HepG2 (cell line): ENCODE results near the gene RBPJ. TPM values are rescaled to one million over a fixed set of nuclear protein-coding genes. Genes with fewer than 3 reads are reported as not detected.

Experiments used
- DMAP1 ChIP-seq: IDR thresholded peaks from 2 replicates; pipeline ENCODE4 v1.6.1; 2016
- EHMT2 ChIP-seq: fragments of 200-600 bp; sonication (generic); IDR thresholded peaks from 2 replicates; pipeline ENCODE4 v1.7.0; 2017; ENCODE audit warnings: antibody characterized with exemption, low read depth, low read length, borderline replicate concordance
- HCFC1 ChIP-seq: fragments of 150-350 bp; IDR thresholded peaks from 2 replicates; pipeline ENCODE4 v1.6.1; 2014; ENCODE audit warnings: low read depth, low read length
- MXI1 ChIP-seq: IDR thresholded peaks from 3 replicates; pipeline ENCODE4 v1.6.1; 2012; ENCODE audit warnings: low read depth, low read length, inconsistent platforms, borderline replicate concordance
- NFKB2 ChIP-seq: sonication (generic); formaldehyde crosslinking; IDR thresholded peaks from 2 replicates; pipeline ENCODE4 v1.4.0; 2020; ENCODE audit warnings: missing genetic modification reagents, borderline replicate concordance
- NR2F6 ChIP-seq, 2 experiments: IDR thresholded peaks; 2 replicates each; pipeline ENCODE4 v1.6.1; 2016; ENCODE audit warnings: antibody characterized with exemption in 1 of 2, mild to moderate bottlenecking in 1 of 2
- RARA ChIP-seq: IDR thresholded peaks from 2 replicates; pipeline ENCODE4 v1.6.1; 2016; ENCODE audit warnings: missing genetic modification reagents, missing compliant biosample characterization
- RORA ChIP-seq: sonication (generic); formaldehyde crosslinking; IDR thresholded peaks from 2 replicates; pipeline ENCODE4 v1.5.0; 2020; ENCODE audit warnings: mild to moderate bottlenecking, missing genetic modification reagents, moderate library complexity
- SPEN ChIP-seq: sonication (generic); formaldehyde crosslinking; IDR thresholded peaks from 2 replicates; pipeline ENCODE4 v1.5.1; 2020; ENCODE audit warnings: low read depth, mild to moderate bottlenecking, missing genetic modification reagents
- XRCC5 ChIP-seq: fragments of 200-400 bp; formaldehyde crosslinking; optimal IDR thresholded peaks from 2 replicates; pipeline ENCODE3; 2017; ENCODE audit warnings: mild to moderate bottlenecking, low read length
- ZFY ChIP-seq: sonication (generic); formaldehyde crosslinking; IDR thresholded peaks from 2 replicates; pipeline ENCODE4 v1.4.0; 2020; ENCODE audit warnings: missing genetic modification reagents
- ZMYM2 ChIP-seq: sonication (generic); formaldehyde crosslinking; IDR thresholded peaks from 2 replicates; pipeline ENCODE4 v1.8.0; 2022; ENCODE audit warnings: mild to moderate bottlenecking, missing genetic modification reagents
- ZNF282 ChIP-seq: fragments of 450-650 bp; IDR thresholded peaks from 2 replicates; pipeline ENCODE4 v1.6.1; 2018; ENCODE audit not compliant: partially characterized antibody
- ZNF501 ChIP-seq: sonication (generic); formaldehyde crosslinking; IDR thresholded peaks from 2 replicates; pipeline ENCODE4 v1.5.1; 2020; ENCODE audit warnings: mild to moderate bottlenecking, moderate library complexity, missing genetic modification reagents
- ZNF605 ChIP-seq: sonication (generic); formaldehyde crosslinking; IDR thresholded peaks from 2 replicates; pipeline ENCODE4 v1.8.0; 2022; ENCODE audit warnings: mild to moderate bottlenecking, missing genetic modification reagents
- ZNF772 ChIP-seq: sonication (generic); formaldehyde crosslinking; IDR thresholded peaks from 2 replicates; pipeline ENCODE4 v1.5.0; 2020; ENCODE audit warnings: mild to moderate bottlenecking, missing genetic modification reagents
- ZNF792 ChIP-seq: IDR thresholded peaks from 2 replicates; pipeline ENCODE4 v1.6.1; 2016
- ZNF83 ChIP-seq: sonication (generic); formaldehyde crosslinking; IDR thresholded peaks from 2 replicates; pipeline ENCODE4 v1.4.0; 2020; ENCODE audit warnings: missing genetic modification reagents, mild to moderate bottlenecking, borderline replicate concordance
- ZZZ3 ChIP-seq: sonication (generic); formaldehyde crosslinking; IDR thresholded peaks from 2 replicates; pipeline ENCODE4 v1.4.0; 2020; ENCODE audit warnings: missing genetic modification reagents, mild to moderate bottlenecking, borderline replicate concordance
- polyA plus RNA-seq, 8 experiments: library from polyadenylated mRNA; depleted of rRNA in 3 of 8; stranded (reverse) in 7 of 8; unstranded in 1 of 8; fragments of >200 nt; fragmentation: Illumina TruSeq in 4 of 8; extraction: Trizol in 4 of 8; gene quantifications; 2 replicates each; pipeline versions ENCODE4 v1.2.1 to v1.2.3, GENCODE V29; 2011 to 2016; ENCODE audit warnings: low read depth in 4 of 8, missing spikeins in 1 of 8, mixed read lengths in 1 of 8; ENCODE audit not compliant: insufficient read depth in 1 of 8
- total RNA-seq, 5 experiments: library from RNA; depleted of rRNA; stranded (reverse); fragments of >200 nt; fragmentation: Illumina TruSeq; extraction: Trizol; gene quantifications; 2 replicates each; pipeline ENCODE4 v1.2.3, GENCODE V29; 2016; ENCODE audit warnings: low read depth in 1 of 5
- TF ChIP-seq, protein P1 (sequence below): IDR thresholded peaks from 2 replicates; pipeline ENCODE4 v1.6.1; 2016; ENCODE audit warnings: mild to moderate bottlenecking
- TF ChIP-seq, protein P2 (sequence below): sonication (generic); formaldehyde crosslinking; IDR thresholded peaks from 2 replicates; pipeline ENCODE4 v1.4.0; 2020; ENCODE audit warnings: missing genetic modification reagents
- TF ChIP-seq, protein P3 (sequence below): IDR thresholded peaks from 2 replicates; pipeline ENCODE4 v1.6.1; 2016
- TF ChIP-seq, protein P4 (sequence below): sonication (generic); formaldehyde crosslinking; IDR thresholded peaks from 2 replicates; pipeline ENCODE4 v1.4.0; 2020; ENCODE audit warnings: missing genetic modification reagents

The RBPJ gene
- total and polyA plus RNA-seq, 2 of the 13 experiments (the other 11 are each of a cell fraction or from before 2014, with no cell fraction given): 25.9 to 33.2 TPM

DNA sequence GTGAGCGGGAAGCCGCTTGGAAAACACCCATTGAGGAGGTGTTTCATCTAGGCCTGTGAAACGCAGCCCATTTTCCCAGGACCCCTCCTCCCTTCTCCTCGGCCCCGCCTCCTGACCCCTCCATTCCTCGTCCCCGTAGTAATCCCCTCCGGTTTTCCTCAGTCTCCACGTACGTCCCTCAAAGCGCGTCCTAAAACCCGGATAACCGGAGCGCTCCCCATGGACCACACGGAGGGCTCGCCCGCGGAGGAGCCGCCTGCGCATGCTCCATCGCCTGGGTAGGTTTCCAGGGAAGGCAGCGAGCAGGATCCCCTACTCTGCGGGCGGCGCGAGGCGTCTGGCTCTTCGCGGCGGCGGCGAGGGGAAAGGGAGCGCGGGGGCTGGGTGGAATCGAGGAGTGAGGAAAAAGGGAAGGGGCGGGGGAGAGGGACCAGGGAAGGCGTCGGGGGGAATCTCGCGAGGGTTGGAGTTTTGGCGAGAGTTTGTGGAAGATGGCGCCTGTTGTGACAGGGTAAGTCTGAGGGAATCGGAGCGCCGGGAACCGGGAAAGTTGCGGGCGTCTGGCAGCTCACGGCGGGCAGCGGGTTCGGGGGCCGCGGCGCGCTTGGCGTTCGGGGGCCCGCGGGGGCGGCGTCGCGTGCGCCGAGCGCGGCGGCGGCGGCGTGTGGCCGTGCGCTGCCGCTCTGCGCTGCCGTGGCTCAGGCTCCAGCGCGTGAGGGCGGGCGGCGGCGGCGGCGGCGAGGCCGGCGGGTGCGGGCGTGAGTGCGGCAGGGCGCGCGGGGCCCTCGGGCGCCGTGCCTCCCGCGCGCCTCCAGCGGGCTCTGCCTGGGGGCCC, at the start of gene RBPJ (continued):
- TF ChIP-seq NFKB2 (CRISPR knock-in tag) (no peak), RORA (CRISPR knock-in tag) (no peak), ZNF772 (CRISPR knock-in tag) (no peak), EHMT2 (no peak), ZMYM2 (CRISPR knock-in tag) (no peak), ZNF83 (0 out of 2 replicates have a peak, but pooled peaks have one; percentile 42), SPEN (CRISPR knock-in tag) (peak; percentile 98), XRCC5 (peak; percentile 97), MXI1 (no peak; the same call in 2 of the 3 replicates), HCFC1 (peak; percentile 33; the same call in 1 of the 2 replicates), RARA (CRISPR knock-in tag) (peak; percentile 59; the same call in 1 of the 2 replicates), ZNF605 (CRISPR knock-in tag) (peak; percentile 73; the same call in 1 of the 2 replicates), ZNF792 (CRISPR knock-in tag) (peak; percentile 81; the same call in 1 of the 2 replicates), NR2F6 (IDR thresholded peaks at IDR 0.05) (0 out of 2 replicates have a peak, but pooled peaks have one; percentile 50), NR2F6 (CRISPR knock-in tag; IDR thresholded peaks at IDR 0.05) (peak; percentile 72), ZNF282 (no peak), ZNF501 (CRISPR knock-in tag) (peak; percentile 71; the same call in 1 of the 2 replicates), ZZZ3 (CRISPR knock-in tag) (peak; percentile 21; the same call in 1 of the 2 replicates), ZFY (CRISPR knock-in tag) (peak; percentile 22; the same call in 1 of the 2 replicates), DMAP1 (CRISPR knock-in tag) (peak; percentile 58; the same call in 1 of the 2 replicates)
- TF ChIP-seq, protein P1, sequence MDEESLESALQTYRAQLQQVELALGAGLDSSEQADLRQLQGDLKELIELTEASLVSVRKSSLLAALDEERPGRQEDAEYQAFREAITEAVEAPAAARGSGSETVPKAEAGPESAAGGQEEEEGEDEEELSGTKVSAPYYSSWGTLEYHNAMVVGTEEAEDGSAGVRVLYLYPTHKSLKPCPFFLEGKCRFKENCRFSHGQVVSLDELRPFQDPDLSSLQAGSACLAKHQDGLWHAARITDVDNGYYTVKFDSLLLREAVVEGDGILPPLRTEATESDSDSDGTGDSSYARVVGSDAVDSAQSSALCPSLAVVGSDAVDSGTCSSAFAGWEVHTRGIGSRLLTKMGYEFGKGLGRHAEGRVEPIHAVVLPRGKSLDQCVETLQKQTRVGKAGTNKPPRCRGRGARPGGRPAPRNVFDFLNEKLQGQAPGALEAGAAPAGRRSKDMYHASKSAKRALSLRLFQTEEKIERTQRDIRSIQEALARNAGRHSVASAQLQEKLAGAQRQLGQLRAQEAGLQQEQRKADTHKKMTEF (CRISPR knock-in tag): peak; percentile 82
- TF ChIP-seq, protein P2, sequence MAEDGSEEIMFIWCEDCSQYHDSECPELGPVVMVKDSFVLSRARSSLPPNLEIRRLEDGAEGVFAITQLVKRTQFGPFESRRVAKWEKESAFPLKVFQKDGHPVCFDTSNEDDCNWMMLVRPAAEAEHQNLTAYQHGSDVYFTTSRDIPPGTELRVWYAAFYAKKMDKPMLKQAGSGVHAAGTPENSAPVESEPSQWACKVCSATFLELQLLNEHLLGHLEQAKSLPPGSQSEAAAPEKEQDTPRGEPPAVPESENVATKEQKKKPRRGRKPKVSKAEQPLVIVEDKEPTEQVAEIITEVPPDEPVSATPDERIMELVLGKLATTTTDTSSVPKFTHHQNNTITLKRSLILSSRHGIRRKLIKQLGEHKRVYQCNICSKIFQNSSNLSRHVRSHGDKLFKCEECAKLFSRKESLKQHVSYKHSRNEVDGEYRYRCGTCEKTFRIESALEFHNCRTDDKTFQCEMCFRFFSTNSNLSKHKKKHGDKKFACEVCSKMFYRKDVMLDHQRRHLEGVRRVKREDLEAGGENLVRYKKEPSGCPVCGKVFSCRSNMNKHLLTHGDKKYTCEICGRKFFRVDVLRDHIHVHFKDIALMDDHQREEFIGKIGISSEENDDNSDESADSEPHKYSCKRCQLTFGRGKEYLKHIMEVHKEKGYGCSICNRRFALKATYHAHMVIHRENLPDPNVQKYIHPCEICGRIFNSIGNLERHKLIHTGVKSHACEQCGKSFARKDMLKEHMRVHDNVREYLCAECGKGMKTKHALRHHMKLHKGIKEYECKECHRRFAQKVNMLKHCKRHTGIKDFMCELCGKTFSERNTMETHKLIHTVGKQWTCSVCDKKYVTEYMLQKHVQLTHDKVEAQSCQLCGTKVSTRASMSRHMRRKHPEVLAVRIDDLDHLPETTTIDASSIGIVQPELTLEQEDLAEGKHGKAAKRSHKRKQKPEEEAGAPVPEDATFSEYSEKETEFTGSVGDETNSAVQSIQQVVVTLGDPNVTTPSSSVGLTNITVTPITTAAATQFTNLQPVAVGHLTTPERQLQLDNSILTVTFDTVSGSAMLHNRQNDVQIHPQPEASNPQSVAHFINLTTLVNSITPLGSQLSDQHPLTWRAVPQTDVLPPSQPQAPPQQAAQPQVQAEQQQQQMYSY (CRISPR knock-in tag): peak; percentile 99
- TF ChIP-seq, protein P3, sequence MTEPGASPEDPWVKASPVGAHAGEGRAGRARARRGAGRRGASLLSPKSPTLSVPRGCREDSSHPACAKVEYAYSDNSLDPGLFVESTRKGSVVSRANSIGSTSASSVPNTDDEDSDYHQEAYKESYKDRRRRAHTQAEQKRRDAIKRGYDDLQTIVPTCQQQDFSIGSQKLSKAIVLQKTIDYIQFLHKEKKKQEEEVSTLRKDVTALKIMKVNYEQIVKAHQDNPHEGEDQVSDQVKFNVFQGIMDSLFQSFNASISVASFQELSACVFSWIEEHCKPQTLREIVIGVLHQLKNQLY (CRISPR knock-in tag): 0 out of 2 replicates have a peak, but pooled peaks have one; percentile 44
- TF ChIP-seq, protein P4, sequence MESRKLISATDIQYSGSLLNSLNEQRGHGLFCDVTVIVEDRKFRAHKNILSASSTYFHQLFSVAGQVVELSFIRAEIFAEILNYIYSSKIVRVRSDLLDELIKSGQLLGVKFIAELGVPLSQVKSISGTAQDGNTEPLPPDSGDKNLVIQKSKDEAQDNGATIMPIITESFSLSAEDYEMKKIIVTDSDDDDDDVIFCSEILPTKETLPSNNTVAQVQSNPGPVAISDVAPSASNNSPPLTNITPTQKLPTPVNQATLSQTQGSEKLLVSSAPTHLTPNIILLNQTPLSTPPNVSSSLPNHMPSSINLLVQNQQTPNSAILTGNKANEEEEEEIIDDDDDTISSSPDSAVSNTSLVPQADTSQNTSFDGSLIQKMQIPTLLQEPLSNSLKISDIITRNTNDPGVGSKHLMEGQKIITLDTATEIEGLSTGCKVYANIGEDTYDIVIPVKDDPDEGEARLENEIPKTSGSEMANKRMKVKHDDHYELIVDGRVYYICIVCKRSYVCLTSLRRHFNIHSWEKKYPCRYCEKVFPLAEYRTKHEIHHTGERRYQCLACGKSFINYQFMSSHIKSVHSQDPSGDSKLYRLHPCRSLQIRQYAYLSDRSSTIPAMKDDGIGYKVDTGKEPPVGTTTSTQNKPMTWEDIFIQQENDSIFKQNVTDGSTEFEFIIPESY (CRISPR knock-in tag): peak; percentile 29; the same call in 1 of the 2 replicates
